Naive thymus-derived CD8-positive, alpha-beta T cell (primary cell): ENCODE data around the gene CREG2. TPM values are rescaled to one million over a fixed set of nuclear protein-coding genes. Genes with fewer than 3 reads are reported as not detected.

Source experiments
- ATAC-seq, 2 donors: fragments of 150-1000 bp; cut with Tn5 transposase in 1 of 2; sonication (Bioruptor Pico), chemical (Tn5 transposase) in 1 of 2; 1 replicate in 1 of 2; 2 replicates in 1 of 2; pipeline ENCODE4 v1.10.0; 2021; ENCODE audit warnings: mild to moderate bottlenecking in 2 of 2, moderate library complexity in 2 of 2
- POLR2A ChIA-PET: fragments of 350-600 bp; sonication (Branson Sonifier 250); formaldehyde crosslinking; loops from one replicate; lab custom pipeline; 2021; ENCODE audit warnings: antibody characterized with exemption; lab: Charles Lee
- DNase-seq, 10 donors: peaks; one replicate each; pipeline versions ENCODE4 v3.0.0 to v3.0.0-alpha.2; 2020 to 2022
- H3K27ac Mint-ChIP-seq, 10 donors: one replicate each; pipeline ENCODE4 v1.8.0; 2020 to 2022; ENCODE audit warnings: mild to moderate bottlenecking in 10 of 10, mixed read lengths in 10 of 10, moderate library complexity in 4 of 10, inconsistent platforms in 1 of 10
- H3K27me3 Mint-ChIP-seq, 5 donors: one replicate each; pipeline ENCODE4 v1.8.0; 2021 to 2022; ENCODE audit warnings: mixed read lengths in 5 of 5
- H3K36me3 Mint-ChIP-seq, 3 donors: one replicate each; pipeline ENCODE4 v1.8.0; 2020 to 2022; ENCODE audit warnings: mixed read lengths in 3 of 3, mild to moderate bottlenecking in 2 of 3, inconsistent platforms in 1 of 3
- H3K4me1 Mint-ChIP-seq, 4 donors: one replicate each; pipeline ENCODE4 v1.8.0; 2021 to 2022; ENCODE audit warnings: mixed read lengths in 4 of 4
- H3K4me3 Mint-ChIP-seq, 10 donors: one replicate each; pipeline ENCODE4 v1.8.0; 2020 to 2022; ENCODE audit warnings: mild to moderate bottlenecking in 10 of 10, mixed read lengths in 10 of 10, moderate library complexity in 6 of 10, inconsistent platforms in 1 of 10
- H3K9me3 Mint-ChIP-seq, 9 donors: one replicate each; pipeline ENCODE4 v1.8.0; 2020 to 2022; ENCODE audit warnings: mixed read lengths in 9 of 9, mild to moderate bottlenecking in 3 of 9, inconsistent platforms in 1 of 9, moderate library complexity in 1 of 9
- polyA plus RNA-seq, 3 donors: library from polyadenylated mRNA; unstranded; fragments of 300-500 nt; fragmentation: Illumina TruSeq; gene quantifications; one replicate each; pipeline ENCODE4 v1.2.3, GENCODE V29; 2021
- total RNA-seq, 8 experiments: library from RNA in 2 of 8; stranded (reverse) in 2 of 8; gene quantifications; one replicate each; pipeline ENCODE4 v1.2.3 and lab custom pipeline; 2021 to 2026

The CREG2 gene
- total and polyA plus RNA-seq, 5 experiments from 2014 or later: not detected

- no peaks in the 10 kb centered on the region for H3K9me3 Mint-ChIP-seq
- ATAC-seq (no peak), DNase-seq (no peak)
- POLR2A ChIA-PET: no interaction called here
- no peaks in the 10 kb centered on the region for H3K36me3 Mint-ChIP-seq
- no peak overlapping the region for H3K27ac Mint-ChIP-seq
- no peak overlapping the region for H3K4me3 Mint-ChIP-seq
- H3K27me3 Mint-ChIP-seq: peaks cover 6 to 52% (median 15%) of the 10 kb centered on the region in 5 donors
- peaks cover 0 to 50% (median 0%) of the 10 kb centered on the region in 4 donors for H3K4me1 Mint-ChIP-seq
Measured at GRCh38 chr2:101402630-101403029, 15.3 kb upstream of the CREG2 start.

- H3K4me1 Mint-ChIP-seq: peaks cover 0 to 50% (median 0%) of the 10 kb centered on the region in 4 donors
- no peaks in the 10 kb centered on the region for H3K9me3 Mint-ChIP-seq
- no peak overlapping the region for H3K27ac Mint-ChIP-seq
- ATAC-seq: no peak
- peaks cover 7 to 58% (median 19%) of the 10 kb centered on the region in 5 donors for H3K27me3 Mint-ChIP-seq
- POLR2A ChIA-PET: no interaction called here
- H3K4me3 Mint-ChIP-seq: no peak overlapping the region
- no peak for DNase-seq
- no peaks in the 10 kb centered on the region for H3K36me3 Mint-ChIP-seq
Measured at GRCh38 chr2:101401906-101402305, 14.6 kb upstream of the CREG2 start.

DNA sequence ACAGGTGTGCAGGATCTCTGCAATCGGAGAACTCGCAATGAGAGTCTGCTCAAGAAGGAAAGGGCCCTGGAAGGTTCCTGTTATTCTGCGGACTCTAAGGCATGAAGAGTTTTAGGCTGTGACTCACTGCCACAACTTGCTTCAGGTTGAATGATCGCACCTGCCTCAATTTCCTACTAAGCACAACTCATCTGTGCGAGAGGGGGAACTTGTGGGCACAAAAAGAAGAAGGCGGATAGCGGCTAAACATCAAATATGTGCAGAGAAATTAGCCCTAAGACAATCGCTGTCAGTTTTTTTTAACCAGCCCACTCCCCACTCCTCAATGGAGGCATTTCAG lies 14.0 kb upstream of the CREG2 start:
- H3K4me3 Mint-ChIP-seq: peak overlapping the region in 1 of 10 donors; percentile 42
- ATAC-seq: peak in 1 of 2 donors; percentile 33
- POLR2A ChIA-PET: no interaction called here
- no peak overlapping the region for H3K27ac Mint-ChIP-seq
- peaks cover 0 to 50% (median 0%) of the 10 kb centered on the region in 4 donors for H3K4me1 Mint-ChIP-seq
- peaks cover 0 to under 1% (median 0%) of the 10 kb centered on the region in 9 donors for H3K9me3 Mint-ChIP-seq
- peaks cover 8 to 60% (median 19%) of the 10 kb centered on the region in 5 donors for H3K27me3 Mint-ChIP-seq
- DNase-seq: no peak
- no peaks in the 10 kb centered on the region for H3K36me3 Mint-ChIP-seq

DNA sequence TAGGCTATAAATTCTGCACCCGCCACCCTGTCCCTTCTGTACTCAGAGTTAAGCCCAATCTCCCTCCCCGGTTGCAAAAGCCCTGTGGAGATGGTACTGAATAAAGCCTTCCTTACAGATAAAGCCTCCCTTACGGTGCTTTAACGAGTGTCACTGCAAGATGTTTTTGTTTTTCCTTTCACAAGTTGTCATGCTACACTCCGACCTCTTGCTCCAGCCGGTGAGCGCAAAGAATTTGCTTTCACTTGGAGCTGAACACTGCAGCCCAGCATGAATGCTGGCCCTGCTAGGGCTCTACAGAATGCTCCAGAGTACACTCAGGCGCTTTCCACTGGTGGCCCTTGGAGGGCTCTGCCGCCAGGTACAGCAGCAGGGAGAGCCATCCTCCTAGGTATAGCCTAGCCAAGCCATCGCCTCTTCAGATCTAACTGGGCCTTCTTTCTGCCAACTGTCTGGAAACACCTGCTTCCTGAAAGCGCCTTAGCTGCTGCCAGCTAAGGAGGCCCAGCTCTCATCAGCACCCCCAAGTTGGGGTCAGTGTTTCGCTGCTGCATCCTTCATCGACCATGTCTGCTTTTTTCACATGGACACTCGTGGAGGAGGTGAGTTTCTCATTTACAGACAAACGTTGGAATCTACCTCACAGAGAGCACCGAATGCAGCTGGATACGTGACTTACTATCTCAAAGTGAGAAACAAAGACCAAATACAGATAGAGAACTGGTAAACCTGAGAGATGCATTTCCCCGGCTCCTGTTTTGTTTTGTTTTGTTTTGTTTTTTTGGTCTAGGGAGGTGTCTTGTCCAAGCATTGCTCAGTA lies 13.4 kb upstream of the CREG2 start:
- Mint-ChIP-seq H3K27ac (peak overlapping the region in 1 of 10 donors; percentile 46), H3K9me3 (peaks cover 0 to 1% (median 0%) of the 10 kb centered on the region in 9 donors), H3K4me1 (peaks cover 0 to 46% (median 0%) of the 10 kb centered on the region in 4 donors), H3K36me3 (no peaks in the 10 kb centered on the region), H3K4me3 (peak overlapping the region in 1 of 10 donors; percentile 42), H3K27me3 (peaks cover 8 to 66% (median 19%) of the 10 kb centered on the region in 5 donors)
- POLR2A ChIA-PET: no interaction called here
- DNase-seq (no peak), ATAC-seq (no peak)

- Mint-ChIP-seq H3K4me1 (peaks cover 0 to 40% (median 0%) of the 10 kb centered on the region in 4 donors), H3K36me3 (no peaks in the 10 kb centered on the region), H3K27ac (no peak overlapping the region), H3K9me3 (peaks cover 0 to 1% (median 0%) of the 10 kb centered on the region in 9 donors), H3K4me3 (peak overlapping the region in 1 of 10 donors; percentile 24), H3K27me3 (peaks cover 10 to 73% (median 19%) of the 10 kb centered on the region in 5 donors)
- ATAC-seq (no peak), DNase-seq (no peak)
- POLR2A ChIA-PET: no interaction called here
Measured at GRCh38 chr2:101400048-101400447, 12.7 kb upstream of the CREG2 start.

GRCh38 chr2:101399021-101399799 lies 11.9 kb upstream of the CREG2 start:
- POLR2A ChIA-PET: no interaction called here
- ATAC-seq: no peak
- Mint-ChIP-seq H3K9me3 (peaks cover 0 to 1% (median 0%) of the 10 kb centered on the region in 9 donors), H3K4me1 (peaks cover 0 to 36% (median 0%) of the 10 kb centered on the region in 4 donors), H3K27me3 (peaks cover 10 to 81% (median 19%) of the 10 kb centered on the region in 5 donors), H3K36me3 (no peaks in the 10 kb centered on the region), H3K27ac (no peak overlapping the region), H3K4me3 (no peak overlapping the region)
- no peak for DNase-seq

- ATAC-seq: no peak
- Mint-ChIP-seq H3K36me3 (no peaks in the 10 kb centered on the region), H3K27ac (no peak overlapping the region), H3K4me1 (peaks cover 0 to 35% (median 0%) of the 10 kb centered on the region in 4 donors), H3K4me3 (no peak overlapping the region), H3K27me3 (peaks cover 11 to 82% (median 19%) of the 10 kb centered on the region in 5 donors), H3K9me3 (peaks cover 0 to 1% (median 0%) of the 10 kb centered on the region in 9 donors)
- POLR2A ChIA-PET: no interaction called here
- DNase-seq: no peak
Measured at GRCh38 chr2:101398116-101398821, 11.0 kb upstream of the CREG2 start.

- no peak for ATAC-seq
- H3K27me3 Mint-ChIP-seq: peaks cover 8 to 62% (median 18%) of the 10 kb centered on the region in 5 donors
- H3K4me1 Mint-ChIP-seq: peaks cover 0 to 18% (median 0%) of the 10 kb centered on the region in 4 donors
- H3K4me3 Mint-ChIP-seq: no peak overlapping the region
- POLR2A ChIA-PET: no interaction called here
- no peak overlapping the region for H3K27ac Mint-ChIP-seq
- H3K36me3 Mint-ChIP-seq: no peaks in the 10 kb centered on the region
- no peak for DNase-seq
- H3K9me3 Mint-ChIP-seq: peaks cover 0 to 1% (median 0%) of the 10 kb centered on the region in 9 donors
Measured at GRCh38 chr2:101396316-101396717, 9.0 kb upstream of the CREG2 start.

GRCh38 chr2:101395545-101396315 lies 8.4 kb upstream of the CREG2 start:
- no peak overlapping the region for H3K27ac Mint-ChIP-seq
- no peak for DNase-seq

GRCh38 chr2:101388232-101388631 lies 929 bp upstream of the CREG2 start:
- DNase-seq (no peak), ATAC-seq (no peak)
- Mint-ChIP-seq H3K4me3 (peak overlapping the region in 8 of 10 donors; percentile 27 to 79 (median 50)), H3K27ac (no peak overlapping the region), H3K4me1 (peaks cover 5 to 13% (median 11%) of the 10 kb centered on the region in 4 donors), H3K9me3 (no peaks in the 10 kb centered on the region), H3K27me3 (peaks cover 30 to 66% (median 52%) of the 10 kb centered on the region in 5 donors), H3K36me3 (peaks cover 0 to 3% (median 0%) of the 10 kb centered on the region in 3 donors)
- POLR2A ChIA-PET: no interaction called here

More at GRCh38 chr2:101395545-101396315, 8.4 kb upstream of the CREG2 start:
- Mint-ChIP-seq H3K4me3 (no peak overlapping the region), H3K36me3 (no peaks in the 10 kb centered on the region), H3K27me3 (peaks cover 8 to 56% (median 18%) of the 10 kb centered on the region in 5 donors), H3K9me3 (peaks cover 0 to 1% (median 0%) of the 10 kb centered on the region in 9 donors), H3K4me1 (peaks cover 0 to 13% (median 0%) of the 10 kb centered on the region in 4 donors)
- ATAC-seq: no peak
- POLR2A ChIA-PET: no interaction called here

DNA sequence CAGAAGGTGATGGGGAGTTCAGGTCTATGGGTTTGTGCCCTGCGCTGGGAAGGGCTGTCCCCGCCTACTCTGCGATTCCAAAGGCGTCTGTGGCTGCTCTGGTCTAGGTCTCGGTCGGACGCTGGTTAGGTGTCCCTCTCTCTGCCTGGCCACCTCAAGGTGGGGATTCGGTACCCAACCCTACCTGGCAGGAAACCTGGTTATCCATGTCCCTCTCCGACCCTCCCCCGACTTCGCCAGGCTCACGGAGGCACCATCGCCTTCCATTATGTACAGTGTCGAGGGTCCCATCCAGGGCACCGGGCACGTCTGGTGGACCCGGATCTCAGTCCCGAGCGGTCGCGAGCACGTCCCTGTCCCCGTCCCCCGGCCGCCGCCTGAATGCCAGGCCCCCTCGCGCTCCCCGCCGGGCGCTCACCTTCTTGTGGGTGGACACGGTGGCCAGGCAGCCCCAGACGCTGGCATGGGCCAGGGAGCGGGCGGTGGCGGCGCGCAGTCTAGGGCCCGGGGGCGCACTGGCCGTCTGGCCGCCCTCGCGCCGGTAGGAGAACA lies 628 bp downstream of the CREG2 start:
- no peak overlapping the region for H3K27ac Mint-ChIP-seq
- DNase-seq (peak in 1 of 10 donors; percentile 2), ATAC-seq (peak in 1 of 2 donors; percentile 24)
- H3K36me3 Mint-ChIP-seq: peaks cover 0 to 3% (median 0%) of the 10 kb centered on the region in 3 donors
- peaks cover 5 to 13% (median 11%) of the 10 kb centered on the region in 4 donors for H3K4me1 Mint-ChIP-seq
- POLR2A ChIA-PET: no interaction called here
- no peaks in the 10 kb centered on the region for H3K9me3 Mint-ChIP-seq
- peak overlapping the region; percentile 57 to 79 (median 65) for H3K4me3 Mint-ChIP-seq
- H3K27me3 Mint-ChIP-seq: peaks cover 28 to 72% (median 54%) of the 10 kb centered on the region in 5 donors
